Chondrocyte (in vitro differentiated cells): ENCODE measurements around the gene CDC42BPB. TPM values are rescaled to one million over a fixed set of nuclear protein-coding genes. Genes with fewer than 3 reads are reported as not detected.

Source experiments
- DNase-seq: peaks from one replicate; pipeline ENCODE4 v3.0.0; 2021; ENCODE audit warnings: mixed read lengths, low spot score
- H3K27ac Mint-ChIP-seq: one replicate; pipeline ENCODE4 v1.8.0; 2021; ENCODE audit warnings: mild to moderate bottlenecking, moderate library complexity, mixed read lengths; ENCODE audit not compliant: unreplicated experiment
- H3K27me3 Mint-ChIP-seq: 2 replicates; pipeline ENCODE4 v1.8.0; 2021; ENCODE audit warnings: low read depth, mixed read lengths
- H3K36me3 Mint-ChIP-seq: 2 replicates; pipeline ENCODE4 v1.8.0; 2021; ENCODE audit warnings: low read depth, mixed read lengths
- H3K4me1 Mint-ChIP-seq: 2 replicates; pipeline ENCODE4 v1.8.0; 2021; ENCODE audit warnings: low read depth, mild to moderate bottlenecking, mixed read lengths
- H3K4me3 Mint-ChIP-seq: one replicate; pipeline ENCODE4 v1.8.0; 2021; ENCODE audit warnings: mild to moderate bottlenecking, moderate library complexity, mixed read lengths; ENCODE audit not compliant: unreplicated experiment
- H3K9me3 Mint-ChIP-seq: 2 replicates; pipeline ENCODE4 v1.8.0; 2021; ENCODE audit warnings: low read depth, mixed read lengths
- CTCF ChIP-seq: fragments of 200-600 bp; sonication (generic); IDR thresholded peaks from 2 replicates; pipeline ENCODE4 v1.5.0; 2021; ENCODE audit warnings: antibody characterized with exemption, mild to moderate bottlenecking, moderate library complexity
- total RNA-seq: library from RNA; stranded (reverse); gene quantifications from 3 replicates; pipeline ENCODE4 v1.2.1, GENCODE V29; 2021

Gene CDC42BPB
- total RNA-seq, 1 donor from 2014 or later: 106 TPM

- DNase-seq: no peak
- no peaks in the 10 kb centered on the region for H3K9me3 Mint-ChIP-seq
- H3K4me3 Mint-ChIP-seq: no peak overlapping the region
- H3K36me3 Mint-ChIP-seq: peaks cover 33% of the 10 kb centered on the region
- H3K27me3 Mint-ChIP-seq: no peaks in the 10 kb centered on the region
- H3K4me1 Mint-ChIP-seq: no peaks in the 10 kb centered on the region
- H3K27ac Mint-ChIP-seq: no peak overlapping the region
- no peak for TF ChIP-seq CTCF
These were observed 81.7 kb downstream of the CDC42BPB start for GRCh38 chr14:102975662-102976061.

- H3K27me3 Mint-ChIP-seq: no peaks in the 10 kb centered on the region
- no peaks in the 10 kb centered on the region for H3K4me1 Mint-ChIP-seq
- no peak overlapping the region for H3K27ac Mint-ChIP-seq
- no peak for DNase-seq
- H3K4me3 Mint-ChIP-seq: no peak overlapping the region
- H3K9me3 Mint-ChIP-seq: no peaks in the 10 kb centered on the region
- H3K36me3 Mint-ChIP-seq: peaks cover 43% of the 10 kb centered on the region
- TF ChIP-seq CTCF: no peak
These were observed 83.6 kb downstream of the CDC42BPB start for GRCh38 chr14:102973706-102974285.

GRCh38 chr14:102971836-102972606 lies 85.3 kb downstream of the CDC42BPB start:
- Mint-ChIP-seq H3K27ac (no peak overlapping the region), H3K4me1 (no peaks in the 10 kb centered on the region), H3K4me3 (no peak overlapping the region), H3K9me3 (no peaks in the 10 kb centered on the region), H3K27me3 (no peaks in the 10 kb centered on the region), H3K36me3 (peaks cover 49% of the 10 kb centered on the region)
- no peak for DNase-seq
- no peak for TF ChIP-seq CTCF

GRCh38 chr14:102971314-102971713 lies 86.0 kb downstream of the CDC42BPB start:
- Mint-ChIP-seq H3K36me3 (peaks cover 52% of the 10 kb centered on the region), H3K9me3 (no peaks in the 10 kb centered on the region), H3K4me1 (no peaks in the 10 kb centered on the region), H3K27ac (no peak overlapping the region), H3K4me3 (no peak overlapping the region), H3K27me3 (no peaks in the 10 kb centered on the region)
- no peak for TF ChIP-seq CTCF
- no peak for DNase-seq

GRCh38 chr14:102970496-102970895 lies 86.9 kb downstream of the CDC42BPB start:
- Mint-ChIP-seq H3K9me3 (no peaks in the 10 kb centered on the region), H3K27ac (no peak overlapping the region), H3K4me3 (no peak overlapping the region), H3K4me1 (no peaks in the 10 kb centered on the region), H3K36me3 (peaks cover 56% of the 10 kb centered on the region), H3K27me3 (no peaks in the 10 kb centered on the region)
- peak; percentile 37 for DNase-seq
- no peak for TF ChIP-seq CTCF
